Measurements from ENCODE around the gene LRRN4CL.

Gene LRRN4CL

DNA sequence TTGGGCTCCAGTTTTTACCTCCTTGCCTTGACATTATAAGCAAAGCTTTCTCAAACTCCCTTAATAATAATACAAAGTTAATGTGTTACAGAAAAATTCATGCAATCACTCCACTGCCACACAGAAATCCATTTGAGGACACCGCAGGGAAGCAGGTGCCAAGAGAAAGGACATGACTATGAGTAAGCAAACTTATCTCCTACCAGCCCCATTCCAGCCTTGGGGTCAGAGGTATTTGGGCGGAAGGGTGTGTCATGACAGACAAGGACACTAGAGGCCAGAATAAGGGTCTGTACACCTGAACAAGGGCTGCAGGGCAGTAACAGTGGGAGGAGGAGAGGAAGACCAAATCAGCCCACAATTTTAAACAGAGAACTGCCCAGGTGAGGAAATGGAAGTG lies 24.0 kb upstream of the LRRN4CL start:
- peak overlapping the region; percentile 68 for H3K27ac ChIP-seq (ENCODE audit: low read length)
- H3K27me3 ChIP-seq (replicated peaks; ENCODE audit: insufficient read depth, low read length), result no peaks in the 10 kb centered on the region
- H3K9ac ChIP-seq (ENCODE audit: low read length), result peak overlapping the region; percentile 5; the same call in 1 of the 2 replicates
- no peaks in the 10 kb centered on the region for H3K9me2 ChIP-seq (replicated peaks; ENCODE audit: insufficient read depth, low read length)
- H3K36me3 ChIP-seq (replicated peaks; ENCODE audit: insufficient read depth, low read length), result peaks cover 15% of the 10 kb centered on the region
- no peaks in the 10 kb centered on the region for H3K9me3 ChIP-seq (replicated peaks; ENCODE audit: insufficient read depth, low read length)
- peaks cover 76% of the 10 kb centered on the region for H3F3A ChIP-seq (ENCODE audit: insufficient read depth, low read length)
- peaks cover 71% of the 10 kb centered on the region for H3K4me1 ChIP-seq (ENCODE audit: low read length)
- H3K4me3 ChIP-seq (ENCODE audit: low read length), result no peak overlapping the region
- H2AFZ ChIP-seq (ENCODE audit: low read length), result no peak overlapping the region
- no peaks in the 10 kb centered on the region for H4K20me1 ChIP-seq (ENCODE audit: insufficient read depth, low read length)
- TF ChIP-seq EZH2 (optimal IDR thresholded peaks at IDR 0.05; ENCODE audit: low read depth, low read length) (no peak), EZH2phosphoT487 (IDR thresholded peaks at IDR 0.05; ENCODE audit: low read length) (no peak), CTCF (IDR thresholded peaks at IDR 0.05; ENCODE audit: low read length) (peak; percentile 10; the same call in 1 of the 2 replicates)
- peak overlapping the region; percentile 19 for H3K4me2 ChIP-seq (ENCODE audit: low read depth, low read length)
- peaks cover 62% of the 10 kb centered on the region for H3K79me2 ChIP-seq (ENCODE audit: low read length)
- DNase-seq, result peak; percentile 54

- H2AFZ ChIP-seq (ENCODE audit: low read length), result no peak overlapping the region
- peaks cover 74% of the 10 kb centered on the region for H3F3A ChIP-seq (ENCODE audit: insufficient read depth, low read length)
- peaks cover 59% of the 10 kb centered on the region for H3K79me2 ChIP-seq (ENCODE audit: low read length)
- no peak overlapping the region for H3K4me3 ChIP-seq (ENCODE audit: low read length)
- H3K4me2 ChIP-seq (ENCODE audit: low read depth, low read length), result peak overlapping the region; percentile 19
- no peaks in the 10 kb centered on the region for H3K27me3 ChIP-seq (replicated peaks; ENCODE audit: insufficient read depth, low read length)
- no peaks in the 10 kb centered on the region for H3K9me2 ChIP-seq (replicated peaks; ENCODE audit: insufficient read depth, low read length)
- DNase-seq, result peak; percentile 54
- H3K9ac ChIP-seq (ENCODE audit: low read length), result peak overlapping the region; percentile 5; the same call in 1 of the 2 replicates
- H4K20me1 ChIP-seq (ENCODE audit: insufficient read depth, low read length), result no peaks in the 10 kb centered on the region
- no peak for TF ChIP-seq EZH2phosphoT487 (IDR thresholded peaks at IDR 0.05; ENCODE audit: low read length)
- no peak for TF ChIP-seq EZH2 (optimal IDR thresholded peaks at IDR 0.05; ENCODE audit: low read depth, low read length)
- TF ChIP-seq CTCF (IDR thresholded peaks at IDR 0.05; ENCODE audit: low read length), result no peak
- H3K36me3 ChIP-seq (replicated peaks; ENCODE audit: insufficient read depth, low read length), result peaks cover 15% of the 10 kb centered on the region
- H3K4me1 ChIP-seq (ENCODE audit: low read length), result peaks cover 72% of the 10 kb centered on the region
- no peaks in the 10 kb centered on the region for H3K9me3 ChIP-seq (replicated peaks; ENCODE audit: insufficient read depth, low read length)
- peak overlapping the region; percentile 68 for H3K27ac ChIP-seq (ENCODE audit: low read length)
Observed at GRCh38 chr11:62712861-62713260, 23.5 kb upstream of the LRRN4CL start.

GRCh38 chr11:62712276-62712812 lies 23.0 kb upstream of the LRRN4CL start:
- peaks cover 71% of the 10 kb centered on the region for H3K4me1 ChIP-seq (ENCODE audit: low read length)
- H3K9ac ChIP-seq (ENCODE audit: low read length), result no peak overlapping the region
- H3K9me3 ChIP-seq (replicated peaks; ENCODE audit: insufficient read depth, low read length), result no peaks in the 10 kb centered on the region
- no peak overlapping the region for H2AFZ ChIP-seq (ENCODE audit: low read length)
- TF ChIP-seq EZH2phosphoT487 (IDR thresholded peaks at IDR 0.05; ENCODE audit: low read length) (no peak), EZH2 (optimal IDR thresholded peaks at IDR 0.05; ENCODE audit: low read depth, low read length) (no peak), CTCF (IDR thresholded peaks at IDR 0.05; ENCODE audit: low read length) (no peak)
- peaks cover 56% of the 10 kb centered on the region for H3K79me2 ChIP-seq (ENCODE audit: low read length)
- peaks cover 71% of the 10 kb centered on the region for H3F3A ChIP-seq (ENCODE audit: insufficient read depth, low read length)
- no peaks in the 10 kb centered on the region for H3K9me2 ChIP-seq (replicated peaks; ENCODE audit: insufficient read depth, low read length)
- H3K36me3 ChIP-seq (replicated peaks; ENCODE audit: insufficient read depth, low read length), result peaks cover 15% of the 10 kb centered on the region
- no peaks in the 10 kb centered on the region for H3K27me3 ChIP-seq (replicated peaks; ENCODE audit: insufficient read depth, low read length)
- peak overlapping the region; percentile 19 for H3K4me2 ChIP-seq (ENCODE audit: low read depth, low read length)
- peak overlapping the region; percentile 68; the same call in 1 of the 2 replicates for H3K27ac ChIP-seq (ENCODE audit: low read length)
- DNase-seq, result no peak
- H3K4me3 ChIP-seq (ENCODE audit: low read length), result no peak overlapping the region
- H4K20me1 ChIP-seq (ENCODE audit: insufficient read depth, low read length), result no peaks in the 10 kb centered on the region

Measured in MM.1S (cell line).